HepG2 (cell line): ENCODE data around the gene CCDC86. TPM values are rescaled to one million over a fixed set of nuclear protein-coding genes. Genes with fewer than 3 reads are reported as not detected.
A peak's percentile ranks its signal among the peaks of the same experiment; 100 is the strongest.

ENCODE experiments used
- ASH2L ChIP-seq: fragments of 300-600, 200-600 bp; sonication (generic); IDR thresholded peaks from 2 replicates; pipeline ENCODE4 v1.7.0; 2017; ENCODE audit warnings: low read depth, mild to moderate bottlenecking, moderate library complexity, mixed read lengths, low read length; ENCODE audit not compliant: insufficient read length
- EP300 ChIP-seq, 3 experiments: sonication (generic) in 1 of 3; formaldehyde crosslinking in 1 of 3; IDR thresholded peaks; 2 replicates each; pipeline versions ENCODE4 v1.5.1 to v1.6.1; 2011 to 2020; ENCODE audit warnings: low read depth in 2 of 3, low read length in 2 of 3, borderline replicate concordance in 1 of 3, improper control_type of control experiment in 1 of 3, mild to moderate bottlenecking in 1 of 3, missing genetic modification reagents in 1 of 3, moderate library complexity in 1 of 3
- HMG20A ChIP-seq: IDR thresholded peaks from 2 replicates; pipeline ENCODE4 v1.6.1; 2016; ENCODE audit warnings: borderline replicate concordance
- JARID2 ChIP-seq: sonication (generic); formaldehyde crosslinking; IDR thresholded peaks from 2 replicates; pipeline ENCODE4 v1.8.1; 2023; ENCODE audit warnings: missing genetic modification reagents, inconsistent platforms; ENCODE audit not compliant: insufficient replicate concordance
- KDM4B ChIP-seq: sonication (generic); formaldehyde crosslinking; IDR thresholded peaks from 2 replicates; pipeline ENCODE4 v1.4.0; 2020; ENCODE audit warnings: missing genetic modification reagents
- MATR3 ChIP-seq: sonication (generic); formaldehyde crosslinking; IDR thresholded peaks from 2 replicates; pipeline ENCODE4 v1.4.0; 2020; ENCODE audit warnings: missing genetic modification reagents
- MBD4 ChIP-seq: IDR thresholded peaks from 2 replicates; pipeline ENCODE4 v1.6.1; 2012; ENCODE audit warnings: low read length, inconsistent platforms, borderline replicate concordance
- MIER3 ChIP-seq: IDR thresholded peaks from 2 replicates; pipeline ENCODE4 v1.6.1; 2016; ENCODE audit warnings: missing compliant biosample characterization, borderline replicate concordance
- NAIF1 ChIP-seq: sonication (generic); formaldehyde crosslinking; IDR thresholded peaks from 2 replicates; pipeline ENCODE4 v1.5.0; 2020; ENCODE audit warnings: mild to moderate bottlenecking, missing genetic modification reagents, borderline replicate concordance
- NFRKB ChIP-seq: fragments of 450-650 bp; IDR thresholded peaks from 2 replicates; pipeline ENCODE4 v1.6.1; 2017
- ZFP36L1 ChIP-seq: sonication (generic); formaldehyde crosslinking; IDR thresholded peaks from 2 replicates; pipeline ENCODE4 v1.8.0; 2022; ENCODE audit warnings: mild to moderate bottlenecking, missing genetic modification reagents, moderate library complexity
- ZNF121 ChIP-seq: sonication (generic); formaldehyde crosslinking; IDR thresholded peaks from 2 replicates; pipeline ENCODE4 v1.5.0; 2020; ENCODE audit warnings: mild to moderate bottlenecking, missing genetic modification reagents
- ZNF260 ChIP-seq: sonication (generic); formaldehyde crosslinking; IDR thresholded peaks from 2 replicates; pipeline ENCODE4 v1.4.0; 2020; ENCODE audit warnings: missing genetic modification reagents, low read depth, mild to moderate bottlenecking, borderline replicate concordance
- ZNF326 ChIP-seq: sonication (generic); formaldehyde crosslinking; IDR thresholded peaks from 2 replicates; pipeline ENCODE4 v1.4.0; 2020; ENCODE audit warnings: missing genetic modification reagents, borderline replicate concordance
- ZNF329 ChIP-seq: sonication (generic); formaldehyde crosslinking; IDR thresholded peaks from 2 replicates; pipeline ENCODE4 v1.9.0; 2021; ENCODE audit warnings: low read depth, mild to moderate bottlenecking, missing genetic modification reagents
- ZNF543 ChIP-seq: sonication (generic); formaldehyde crosslinking; IDR thresholded peaks from 2 replicates; pipeline ENCODE4 v1.4.0; 2020; ENCODE audit warnings: mild to moderate bottlenecking, missing genetic modification reagents
- ZNF563 ChIP-seq: sonication (generic); formaldehyde crosslinking; IDR thresholded peaks from 2 replicates; pipeline ENCODE4 v1.8.0; 2022; ENCODE audit warnings: mild to moderate bottlenecking, moderate library complexity, missing genetic modification reagents
- ZNF564 ChIP-seq: sonication (generic); formaldehyde crosslinking; IDR thresholded peaks from 2 replicates; pipeline ENCODE4 v1.8.1; 2023; ENCODE audit warnings: mild to moderate bottlenecking, missing genetic modification reagents
- polyA plus RNA-seq, 8 experiments: library from polyadenylated mRNA; depleted of rRNA in 3 of 8; stranded (reverse) in 7 of 8; unstranded in 1 of 8; fragments of >200 nt; fragmentation: Illumina TruSeq in 4 of 8; extraction: Trizol in 4 of 8; gene quantifications; 2 replicates each; pipeline versions ENCODE4 v1.2.1 to v1.2.3, GENCODE V29; 2011 to 2016; ENCODE audit warnings: low read depth in 4 of 8, missing spikeins in 1 of 8, mixed read lengths in 1 of 8; ENCODE audit not compliant: insufficient read depth in 1 of 8
- total RNA-seq, 5 experiments: library from RNA; depleted of rRNA; stranded (reverse); fragments of >200 nt; fragmentation: Illumina TruSeq; extraction: Trizol; gene quantifications; 2 replicates each; pipeline ENCODE4 v1.2.3, GENCODE V29; 2016; ENCODE audit warnings: low read depth in 1 of 5
- TF ChIP-seq, protein P1 (sequence below): sonication (generic); formaldehyde crosslinking; conservative IDR thresholded peaks from 2 replicates; pipeline ENCODE4 v1.8.0; 2022; ENCODE audit warnings: mild to moderate bottlenecking, moderate library complexity, missing genetic modification reagents
- TF ChIP-seq, protein P2 (sequence below): sonication (generic); formaldehyde crosslinking; IDR thresholded peaks from 2 replicates; pipeline ENCODE4 v1.4.0; 2020; ENCODE audit warnings: low read depth, mild to moderate bottlenecking, missing genetic modification reagents
- TF ChIP-seq, protein P3 (sequence below): sonication (generic); formaldehyde crosslinking; IDR thresholded peaks from 2 replicates; pipeline ENCODE4 v1.5.0; 2020; ENCODE audit warnings: missing genetic modification reagents
- TF ChIP-seq, protein P4 (sequence below): sonication (generic); formaldehyde crosslinking; conservative IDR thresholded peaks from 2 replicates; pipeline ENCODE4 v1.4.0; 2020; ENCODE audit warnings: missing genetic modification reagents
- TF ChIP-seq, protein P5 (sequence below): IDR thresholded peaks from 2 replicates; pipeline ENCODE4 v1.6.1; 2016; ENCODE audit warnings: mild to moderate bottlenecking

Gene CCDC86
- total and polyA plus RNA-seq, 2 of the 13 experiments (the other 11 are each of a cell fraction or from before 2014, with no cell fraction given) = 33.8 to 37.6 TPM

DNA sequence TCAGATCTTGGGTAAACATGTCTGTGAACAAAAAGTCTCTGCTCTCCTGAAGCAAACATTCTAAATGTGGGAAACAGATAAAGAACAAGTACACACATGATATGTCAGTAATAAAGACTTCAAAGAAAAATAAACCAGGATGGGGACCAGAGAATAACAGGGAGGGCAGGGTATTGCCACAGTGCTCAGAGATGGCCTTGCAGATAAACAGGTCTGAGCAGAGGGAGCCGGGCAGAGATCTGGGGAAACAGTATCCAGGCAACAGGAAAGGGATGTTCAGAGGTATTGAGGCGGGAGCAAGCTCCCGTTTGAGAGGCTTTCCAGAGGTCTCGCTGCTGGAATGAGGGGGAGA lies 2.9 kb downstream of the CCDC86 start (continued):
- TF ChIP-seq ASH2L = no peak
- TF ChIP-seq, protein P1, sequence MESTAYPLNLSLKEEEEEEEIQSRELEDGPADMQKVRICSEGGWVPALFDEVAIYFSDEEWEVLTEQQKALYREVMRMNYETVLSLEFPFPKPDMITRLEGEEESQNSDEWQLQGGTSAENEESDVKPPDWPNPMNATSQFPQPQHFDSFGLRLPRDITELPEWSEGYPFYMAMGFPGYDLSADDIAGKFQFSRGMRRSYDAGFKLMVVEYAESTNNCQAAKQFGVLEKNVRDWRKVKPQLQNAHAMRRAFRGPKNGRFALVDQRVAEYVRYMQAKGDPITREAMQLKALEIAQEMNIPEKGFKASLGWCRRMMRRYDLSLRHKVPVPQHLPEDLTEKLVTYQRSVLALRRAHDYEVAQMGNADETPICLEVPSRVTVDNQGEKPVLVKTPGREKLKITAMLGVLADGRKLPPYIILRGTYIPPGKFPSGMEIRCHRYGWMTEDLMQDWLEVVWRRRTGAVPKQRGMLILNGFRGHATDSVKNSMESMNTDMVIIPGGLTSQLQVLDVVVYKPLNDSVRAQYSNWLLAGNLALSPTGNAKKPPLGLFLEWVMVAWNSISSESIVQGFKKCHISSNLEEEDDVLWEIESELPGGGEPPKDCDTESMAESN (CRISPR knock-in tag) = no peak
- TF ChIP-seq ZNF329 (CRISPR knock-in tag) = no peak
- peak; percentile 50 to 86; a peak in 3 of 4 replicates for TF ChIP-seq EP300 (IDR thresholded peaks at IDR 0.05; ENCODE audit: low read depth in 2 of 2, low read length in 2 of 2)
- peak; percentile 74; the same call in 1 of the 2 replicates for TF ChIP-seq EP300 (CRISPR knock-in tag; IDR thresholded peaks at IDR 0.05; ENCODE audit: borderline replicate concordance)
- TF ChIP-seq ZNF121 (CRISPR knock-in tag) = no peak
- no peak for TF ChIP-seq ZNF326 (CRISPR knock-in tag)
- no peak for TF ChIP-seq ZNF543 (CRISPR knock-in tag)
- no peak for TF ChIP-seq MIER3 (CRISPR knock-in tag)
- TF ChIP-seq ZNF563 (CRISPR knock-in tag) = no peak
- TF ChIP-seq MBD4 = no peak
- TF ChIP-seq HMG20A (CRISPR knock-in tag) = peak; percentile 71; the same call in 1 of the 2 replicates
- no peak for TF ChIP-seq KDM4B (CRISPR knock-in tag)
- TF ChIP-seq ZNF260 = no peak
- TF ChIP-seq MATR3 (CRISPR knock-in tag) = no peak
- no peak for TF ChIP-seq JARID2 (CRISPR knock-in tag)
- TF ChIP-seq, protein P2, sequence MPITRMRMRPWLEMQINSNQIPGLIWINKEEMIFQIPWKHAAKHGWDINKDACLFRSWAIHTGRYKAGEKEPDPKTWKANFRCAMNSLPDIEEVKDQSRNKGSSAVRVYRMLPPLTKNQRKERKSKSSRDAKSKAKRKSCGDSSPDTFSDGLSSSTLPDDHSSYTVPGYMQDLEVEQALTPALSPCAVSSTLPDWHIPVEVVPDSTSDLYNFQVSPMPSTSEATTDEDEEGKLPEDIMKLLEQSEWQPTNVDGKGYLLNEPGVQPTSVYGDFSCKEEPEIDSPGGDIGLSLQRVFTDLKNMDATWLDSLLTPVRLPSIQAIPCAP = no peak
- TF ChIP-seq NAIF1 (CRISPR knock-in tag) = no peak
- TF ChIP-seq NFRKB = no peak
- TF ChIP-seq ZNF564 (CRISPR knock-in tag) = no peak
- TF ChIP-seq, protein P3, sequence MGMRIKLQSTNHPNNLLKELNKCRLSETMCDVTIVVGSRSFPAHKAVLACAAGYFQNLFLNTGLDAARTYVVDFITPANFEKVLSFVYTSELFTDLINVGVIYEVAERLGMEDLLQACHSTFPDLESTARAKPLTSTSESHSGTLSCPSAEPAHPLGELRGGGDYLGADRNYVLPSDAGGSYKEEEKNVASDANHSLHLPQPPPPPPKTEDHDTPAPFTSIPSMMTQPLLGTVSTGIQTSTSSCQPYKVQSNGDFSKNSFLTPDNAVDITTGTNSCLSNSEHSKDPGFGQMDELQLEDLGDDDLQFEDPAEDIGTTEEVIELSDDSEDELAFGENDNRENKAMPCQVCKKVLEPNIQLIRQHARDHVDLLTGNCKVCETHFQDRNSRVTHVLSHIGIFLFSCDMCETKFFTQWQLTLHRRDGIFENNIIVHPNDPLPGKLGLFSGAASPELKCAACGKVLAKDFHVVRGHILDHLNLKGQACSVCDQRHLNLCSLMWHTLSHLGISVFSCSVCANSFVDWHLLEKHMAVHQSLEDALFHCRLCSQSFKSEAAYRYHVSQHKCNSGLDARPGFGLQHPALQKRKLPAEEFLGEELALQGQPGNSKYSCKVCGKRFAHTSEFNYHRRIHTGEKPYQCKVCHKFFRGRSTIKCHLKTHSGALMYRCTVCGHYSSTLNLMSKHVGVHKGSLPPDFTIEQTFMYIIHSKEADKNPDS (CRISPR knock-in tag) = 0 out of 2 replicates have a peak, but pooled peaks have one; percentile 56
- TF ChIP-seq ZFP36L1 (CRISPR knock-in tag) = no peak
- TF ChIP-seq, protein P4, sequence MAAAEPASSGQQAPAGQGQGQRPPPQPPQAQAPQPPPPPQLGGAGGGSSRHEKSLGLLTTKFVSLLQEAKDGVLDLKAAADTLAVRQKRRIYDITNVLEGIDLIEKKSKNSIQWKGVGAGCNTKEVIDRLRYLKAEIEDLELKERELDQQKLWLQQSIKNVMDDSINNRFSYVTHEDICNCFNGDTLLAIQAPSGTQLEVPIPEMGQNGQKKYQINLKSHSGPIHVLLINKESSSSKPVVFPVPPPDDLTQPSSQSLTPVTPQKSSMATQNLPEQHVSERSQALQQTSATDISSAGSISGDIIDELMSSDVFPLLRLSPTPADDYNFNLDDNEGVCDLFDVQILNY = no peak
- TF ChIP-seq, protein P5, sequence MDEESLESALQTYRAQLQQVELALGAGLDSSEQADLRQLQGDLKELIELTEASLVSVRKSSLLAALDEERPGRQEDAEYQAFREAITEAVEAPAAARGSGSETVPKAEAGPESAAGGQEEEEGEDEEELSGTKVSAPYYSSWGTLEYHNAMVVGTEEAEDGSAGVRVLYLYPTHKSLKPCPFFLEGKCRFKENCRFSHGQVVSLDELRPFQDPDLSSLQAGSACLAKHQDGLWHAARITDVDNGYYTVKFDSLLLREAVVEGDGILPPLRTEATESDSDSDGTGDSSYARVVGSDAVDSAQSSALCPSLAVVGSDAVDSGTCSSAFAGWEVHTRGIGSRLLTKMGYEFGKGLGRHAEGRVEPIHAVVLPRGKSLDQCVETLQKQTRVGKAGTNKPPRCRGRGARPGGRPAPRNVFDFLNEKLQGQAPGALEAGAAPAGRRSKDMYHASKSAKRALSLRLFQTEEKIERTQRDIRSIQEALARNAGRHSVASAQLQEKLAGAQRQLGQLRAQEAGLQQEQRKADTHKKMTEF (CRISPR knock-in tag) = peak; percentile 60; the same call in 1 of the 2 replicates
